HAP-1 (cell line): ENCODE measurements around the gene ZDHHC11B.
"Not testable (repeated sequence)": the region's sequence is repeated elsewhere in the genome, so short reads cannot be mapped to it uniquely, and the experiment has no call there.

Experiments used
- DNase-seq, 2 experiments: peaks; one replicate each; pipeline ENCODE4 v3.0.0-alpha.2; 2016 to 2020; ENCODE audit warnings: low spot score in 2 of 2
- H3K27me3 ChIP-seq: fragments of 250-450 bp; sonication (Bioruptor Pico); 2 replicates; pipeline ENCODE4 v1.5.1; 2020; ENCODE audit warnings: low read depth, mild to moderate bottlenecking, moderate library complexity
- H3K36me3 ChIP-seq: fragments of 250-450 bp; sonication (Bioruptor Pico); replicated peaks from 2 replicates; pipeline ENCODE4 v1.5.1; 2020; ENCODE audit warnings: mild to moderate bottlenecking
- H3K4me1 ChIP-seq: fragments of 250-450 bp; sonication (Bioruptor Pico); 2 replicates; pipeline ENCODE4 v1.5.1; 2020; ENCODE audit warnings: mild to moderate bottlenecking
- H3K4me3 ChIP-seq: fragments of 250-450 bp; sonication (Bioruptor Pico); 2 replicates; pipeline ENCODE4 v1.5.1; 2020; ENCODE audit warnings: mild to moderate bottlenecking, moderate library complexity
- H3K9me3 ChIP-seq: fragments of 250-450 bp; sonication (Bioruptor Pico); 2 replicates; pipeline ENCODE4 v1.5.1; 2020; ENCODE audit warnings: mild to moderate bottlenecking, moderate library complexity
- in situ Hi-C: fragments of 300-500 bp; cut with MboI; formaldehyde crosslinking; loops from 3 replicates; pipeline ENCODE4 v1.14.3; 2020; ENCODE audit warnings: low sequenced_read_pairs, inconsistent platforms, mixed read lengths

The ZDHHC11B gene

DNA sequence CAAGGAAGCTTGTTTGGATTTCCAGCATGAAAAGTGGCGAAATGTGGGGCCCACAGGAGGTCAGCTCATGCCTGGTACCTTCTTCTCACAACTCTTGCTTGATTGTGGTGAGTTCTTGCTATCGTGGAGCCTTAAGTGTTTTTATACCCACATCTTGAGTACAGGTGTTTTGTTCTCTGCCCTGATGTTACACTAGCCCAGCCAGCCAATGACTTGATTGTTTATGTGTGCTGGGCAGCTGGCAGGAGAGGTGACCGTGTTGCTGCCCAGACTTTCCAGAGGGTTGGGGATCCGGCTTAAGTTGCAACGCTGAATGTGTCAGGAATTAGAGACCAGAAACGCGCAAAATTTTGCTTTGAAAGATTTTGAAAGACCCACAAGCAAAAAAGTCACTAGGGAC is 67.4 kb downstream of the ZDHHC11B start:
- no peak overlapping the region for H3K4me3 ChIP-seq
- no peaks in the 10 kb centered on the region for H3K27me3 ChIP-seq
- no peaks in the 10 kb centered on the region for H3K4me1 ChIP-seq
- no peak for DNase-seq
- in situ Hi-C loops: no loop called here
- no peaks in the 10 kb centered on the region for H3K36me3 ChIP-seq
- peaks cover 6% of the 10 kb centered on the region; the same call in 1 of the 2 replicates for H3K9me3 ChIP-seq

DNA sequence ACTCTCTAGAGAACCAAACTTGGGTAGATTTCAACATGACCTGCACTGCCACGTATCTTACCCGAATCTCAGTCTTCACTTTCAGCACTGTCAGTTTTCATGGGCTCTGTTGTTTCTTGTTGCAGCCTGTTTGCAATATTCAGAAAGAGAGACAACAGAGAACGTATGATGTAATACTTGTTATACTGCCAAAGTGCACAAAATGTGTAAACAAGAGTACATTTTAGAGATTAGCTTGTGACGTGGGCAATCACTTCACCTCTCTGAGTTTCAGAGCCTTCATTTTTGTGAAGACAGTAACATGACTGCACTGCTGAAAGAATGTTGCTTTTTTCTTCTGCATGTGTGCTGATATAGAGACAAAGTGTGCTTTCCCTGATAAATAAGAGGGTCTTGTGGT is 67.8 kb downstream of the ZDHHC11B start:
- H3K27me3 ChIP-seq, H3K9me3 ChIP-seq, H3K4me3 ChIP-seq, H3K36me3 ChIP-seq, H3K4me1 ChIP-seq, DNase-seq, in situ Hi-C loops: not testable (repeated sequence)

DNA sequence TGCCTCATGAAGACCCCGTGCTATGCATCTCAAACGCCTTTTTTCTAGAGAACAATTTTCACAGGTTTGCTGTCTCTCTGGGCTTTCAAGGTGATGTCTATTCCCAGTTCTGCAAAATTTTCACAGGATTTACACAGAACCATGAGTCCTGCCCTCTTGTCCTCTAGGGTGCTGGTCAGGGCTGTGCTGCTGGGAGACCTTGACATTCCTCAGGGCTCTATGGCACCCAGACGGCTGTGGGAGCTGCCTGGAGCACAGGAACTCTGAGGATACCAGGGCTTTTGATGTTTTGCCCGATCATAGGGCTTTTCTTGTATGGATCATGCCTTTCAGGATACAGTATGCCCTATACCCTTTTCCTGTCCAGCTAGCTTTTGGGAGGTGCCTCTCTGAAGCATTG is 68.9 kb downstream of the ZDHHC11B start:
- DNase-seq, H3K36me3 ChIP-seq, in situ Hi-C loops, H3K9me3 ChIP-seq, H3K4me3 ChIP-seq, H3K4me1 ChIP-seq, H3K27me3 ChIP-seq: not testable (repeated sequence)

DNA sequence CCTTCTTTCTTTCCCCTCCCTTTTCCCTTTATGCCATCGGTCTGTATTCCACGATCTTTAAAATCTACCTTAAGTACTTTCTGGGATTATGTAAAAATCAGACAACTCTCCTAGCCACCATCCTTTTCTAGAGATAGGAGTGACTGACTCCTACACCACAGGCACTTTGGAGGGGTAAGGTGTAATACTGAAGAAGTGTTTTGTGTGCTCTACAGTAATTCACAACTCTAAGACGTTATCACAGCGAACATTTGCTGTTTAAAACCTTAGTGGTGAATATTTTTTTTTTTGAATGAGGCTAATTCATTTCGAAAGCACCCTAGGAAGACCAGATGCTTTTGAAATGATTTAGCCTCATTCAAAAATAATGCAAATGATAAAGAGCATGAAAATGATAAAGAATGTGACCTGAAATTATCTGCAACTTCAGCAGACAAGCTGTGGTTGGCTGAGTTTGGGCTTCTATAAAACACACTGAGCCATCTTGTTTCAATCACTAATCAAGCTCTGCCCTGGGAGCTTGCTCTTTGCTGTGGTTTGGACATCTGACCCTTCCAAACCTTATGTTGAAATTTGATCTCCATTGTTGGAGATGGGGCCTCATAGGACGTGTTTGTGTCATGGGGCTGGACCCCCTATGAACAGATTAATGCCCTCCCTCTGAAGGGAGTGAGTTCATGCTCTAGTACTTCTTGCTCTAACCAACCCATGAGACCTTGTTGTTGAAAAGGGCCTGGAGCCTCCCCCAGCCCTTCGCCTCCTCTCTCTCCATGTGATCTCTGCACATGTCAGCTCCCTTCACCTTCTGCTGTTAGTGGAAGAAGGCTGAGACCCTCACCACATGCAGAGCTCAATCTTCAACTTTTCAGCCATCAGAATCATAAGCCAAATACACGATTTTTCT is 70.1 kb downstream of the ZDHHC11B start:
- H3K9me3 ChIP-seq, H3K36me3 ChIP-seq, H3K4me3 ChIP-seq, H3K4me1 ChIP-seq, H3K27me3 ChIP-seq, DNase-seq: not testable (repeated sequence)
- in situ Hi-C loops: loop anchor here (5.0 kb wide), 1 partner anchor 83 kb away; no protein-coding TSS in a partner anchor

DNA sequence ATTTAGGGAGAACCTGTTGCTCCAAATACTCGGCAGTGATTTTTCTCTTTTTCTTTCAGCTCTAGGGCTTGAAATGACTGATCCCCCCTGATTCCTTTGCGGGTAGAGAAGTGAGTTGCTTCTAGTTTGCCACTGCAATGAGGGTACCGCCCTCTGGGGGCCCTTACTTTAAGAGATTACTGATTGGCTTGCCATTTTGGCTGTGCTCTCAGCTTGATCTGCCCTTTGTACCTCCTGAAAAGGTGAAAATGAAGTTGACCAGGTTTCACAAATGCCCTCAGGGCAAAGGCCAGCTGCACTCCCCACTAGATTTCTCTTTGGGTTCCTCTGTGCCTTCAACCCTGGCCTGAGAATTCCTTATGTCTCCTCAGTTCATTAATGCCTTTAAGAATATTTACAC is 70.8 kb downstream of the ZDHHC11B start:
- in situ Hi-C loops: loop anchor here (5.0 kb wide), 1 partner anchor 84 kb away; no protein-coding TSS in a partner anchor
- not testable (repeated sequence) for DNase-seq, H3K36me3 ChIP-seq, H3K9me3 ChIP-seq, H3K4me3 ChIP-seq, H3K27me3 ChIP-seq, H3K4me1 ChIP-seq

DNA sequence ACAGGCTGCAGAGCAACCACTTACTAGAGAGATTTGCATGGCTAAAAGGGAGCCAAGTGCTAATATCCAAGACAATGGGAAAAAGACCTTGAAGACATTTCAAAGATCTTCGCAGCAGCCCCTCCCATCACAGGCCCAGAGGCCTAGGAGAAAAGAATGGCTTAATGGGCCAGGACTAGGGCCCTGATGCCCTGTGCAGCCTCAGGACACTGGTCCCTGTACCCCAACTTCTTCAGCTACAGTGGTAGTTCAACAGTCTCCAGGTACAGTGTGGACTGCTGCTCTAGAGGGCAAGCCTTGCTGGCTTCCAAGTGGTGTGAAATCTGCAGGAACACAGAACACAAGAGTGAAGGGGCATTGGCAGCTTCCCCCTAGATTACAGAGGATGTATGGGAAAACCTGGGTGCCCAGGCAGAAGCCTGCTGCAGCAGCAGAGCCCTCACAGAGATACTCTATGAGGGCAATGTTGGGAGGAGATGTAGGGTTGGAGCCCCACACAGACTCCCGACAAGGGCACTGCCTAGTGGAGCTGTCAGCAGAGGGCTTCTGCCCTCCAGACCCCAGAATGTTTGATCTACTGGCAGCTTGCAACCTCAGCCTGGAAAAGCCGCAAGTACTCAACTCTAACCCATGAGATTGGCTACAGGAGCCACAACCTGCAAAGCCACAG is 75.5 kb downstream of the ZDHHC11B start:
- not testable (repeated sequence) for DNase-seq

DNA sequence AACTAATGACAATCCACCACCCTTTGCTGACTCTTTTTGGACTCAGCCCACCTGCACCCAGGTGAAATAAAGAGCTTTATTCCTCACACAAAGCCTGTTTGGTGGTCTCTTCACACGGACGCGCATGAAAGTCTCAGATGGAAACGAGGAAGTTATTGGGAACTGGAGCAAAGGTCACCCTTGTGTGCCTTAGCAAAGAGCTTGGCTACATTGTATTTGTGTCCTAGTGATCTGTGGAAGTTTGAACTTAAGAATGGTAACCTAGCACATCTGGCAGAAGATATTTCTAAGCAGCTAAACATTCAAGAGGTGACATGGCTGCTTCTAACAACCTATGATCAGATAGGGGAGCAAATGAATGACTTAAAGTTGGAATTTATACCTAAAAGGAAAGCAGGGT is 76.2 kb downstream of the ZDHHC11B start:
- in situ Hi-C loops, H3K4me3 ChIP-seq, H3K4me1 ChIP-seq, H3K36me3 ChIP-seq, H3K27me3 ChIP-seq, DNase-seq, H3K9me3 ChIP-seq: not testable (repeated sequence)

More for the DNA sequence above, 75.5 kb downstream of the ZDHHC11B start:
- H3K4me1 ChIP-seq, in situ Hi-C loops, H3K9me3 ChIP-seq, H3K36me3 ChIP-seq, H3K27me3 ChIP-seq, H3K4me3 ChIP-seq: not testable (repeated sequence)

DNA sequence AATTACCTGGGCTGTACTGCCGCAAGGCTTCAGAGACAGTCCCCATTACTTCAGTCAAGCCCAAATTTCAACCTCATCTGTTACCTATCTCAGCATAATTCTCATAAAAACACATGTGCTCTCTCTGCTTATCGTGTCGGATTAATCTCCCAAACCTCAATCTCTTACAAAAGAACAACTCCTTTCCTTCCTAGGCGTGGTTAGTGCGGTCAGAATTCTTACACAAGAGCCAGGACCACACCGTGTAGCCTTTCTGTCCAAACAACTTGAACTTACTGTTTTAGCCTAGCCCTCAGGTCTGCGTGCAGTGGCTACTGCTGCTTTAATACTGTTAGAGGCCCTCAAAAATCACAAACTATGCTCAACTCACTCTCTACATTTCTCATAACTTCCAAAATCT is 78.4 kb downstream of the ZDHHC11B start:
- in situ Hi-C loops, DNase-seq, H3K27me3 ChIP-seq: not testable (repeated sequence)

DNA sequence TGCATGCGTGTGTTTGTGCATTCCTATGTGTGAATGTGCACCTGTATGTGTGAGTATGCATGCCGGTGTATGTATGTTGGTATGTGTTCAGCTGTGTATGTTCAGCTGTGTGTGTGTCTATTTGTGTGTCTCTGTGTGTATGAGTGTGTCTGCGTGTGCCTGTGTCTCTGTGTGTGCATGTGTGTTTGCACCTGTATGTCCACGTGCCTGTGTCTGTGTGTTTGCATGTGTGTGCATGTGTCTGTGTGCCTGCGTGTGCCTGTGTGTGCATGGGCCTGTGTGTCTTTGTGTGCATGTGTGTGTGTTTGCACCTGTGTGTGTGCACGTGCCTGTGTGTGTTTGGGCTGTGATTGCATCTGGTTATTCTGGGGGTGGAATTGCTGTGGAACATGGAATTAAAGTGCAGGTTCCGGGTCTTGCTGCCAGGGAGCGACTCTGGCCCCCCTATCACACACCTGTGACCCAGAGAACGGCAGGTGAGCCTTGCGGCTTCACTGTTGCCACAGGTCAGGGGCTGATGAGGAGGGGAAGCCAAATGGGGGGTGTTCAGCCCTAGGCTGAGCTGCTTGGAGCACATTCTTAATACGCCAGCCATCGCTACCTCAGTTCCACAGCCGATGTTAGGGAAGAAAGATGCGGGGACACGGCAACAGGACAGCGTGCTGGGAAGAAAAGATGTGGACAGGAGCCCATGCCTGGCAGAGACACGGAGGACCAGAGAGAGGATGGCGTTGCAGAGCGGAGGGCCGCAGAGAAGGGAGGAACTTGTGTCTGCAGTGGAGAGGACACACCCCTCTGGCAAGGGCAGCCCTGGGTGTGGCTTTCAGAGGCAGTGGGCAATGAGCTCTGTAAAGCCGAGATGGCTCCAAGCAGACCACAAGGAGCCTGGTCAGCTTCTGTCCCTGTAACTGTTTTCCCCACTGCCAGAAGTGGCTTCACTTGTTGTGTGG is 87.5 kb downstream of the ZDHHC11B start:
- H3K36me3 ChIP-seq, DNase-seq, H3K27me3 ChIP-seq, in situ Hi-C loops, H3K4me3 ChIP-seq, H3K9me3 ChIP-seq, H3K4me1 ChIP-seq: not testable (repeated sequence)

More for the DNA sequence above, 78.4 kb downstream of the ZDHHC11B start:
- H3K4me1 ChIP-seq, H3K9me3 ChIP-seq, H3K4me3 ChIP-seq, H3K36me3 ChIP-seq: not testable (repeated sequence)

DNA sequence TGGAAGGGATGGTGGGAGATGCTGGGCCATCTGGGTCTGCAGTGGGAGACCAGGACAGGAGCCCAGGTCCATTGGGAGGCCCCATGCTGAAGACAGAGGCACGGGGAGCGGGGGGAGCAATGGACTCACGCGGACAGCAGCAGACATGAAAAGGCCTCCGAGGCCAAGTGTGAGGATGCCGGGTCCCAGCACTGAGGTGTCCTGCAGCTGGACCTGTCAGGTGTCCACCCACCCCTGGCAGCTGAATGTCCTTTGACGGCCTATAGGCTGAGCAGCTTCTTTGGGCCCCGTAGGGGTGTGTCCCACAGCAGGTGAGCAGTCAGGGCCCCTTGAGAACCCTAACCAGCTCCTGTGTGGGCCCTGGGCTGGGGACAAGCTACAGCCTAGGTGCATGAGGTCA is 88.3 kb downstream of the ZDHHC11B start:
- H3K4me3 ChIP-seq, DNase-seq, H3K4me1 ChIP-seq, H3K9me3 ChIP-seq, H3K27me3 ChIP-seq, H3K36me3 ChIP-seq, in situ Hi-C loops: not testable (repeated sequence)

DNA sequence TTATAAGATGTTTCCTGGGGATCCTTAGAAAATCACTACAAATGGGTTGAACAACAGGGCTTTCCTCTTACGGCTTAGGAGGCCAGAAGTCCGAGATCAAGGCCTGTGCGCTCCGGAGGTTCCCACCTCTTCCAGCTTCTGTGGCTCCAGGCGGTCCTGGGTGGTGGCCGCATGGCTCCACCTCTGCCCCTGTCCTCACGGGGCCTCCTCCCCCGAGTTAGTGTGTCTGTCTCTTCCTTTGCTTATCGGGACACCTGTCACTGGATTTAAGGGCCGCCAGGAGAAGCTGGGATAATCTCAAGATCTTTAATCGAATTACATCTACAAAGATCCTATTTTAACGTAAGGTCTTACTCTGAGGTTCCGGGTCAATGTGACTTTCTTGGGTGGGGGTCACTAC is 89.1 kb downstream of the ZDHHC11B start:
- H3K4me1 ChIP-seq, DNase-seq, in situ Hi-C loops, H3K9me3 ChIP-seq, H3K4me3 ChIP-seq, H3K27me3 ChIP-seq, H3K36me3 ChIP-seq: not testable (repeated sequence)

DNA sequence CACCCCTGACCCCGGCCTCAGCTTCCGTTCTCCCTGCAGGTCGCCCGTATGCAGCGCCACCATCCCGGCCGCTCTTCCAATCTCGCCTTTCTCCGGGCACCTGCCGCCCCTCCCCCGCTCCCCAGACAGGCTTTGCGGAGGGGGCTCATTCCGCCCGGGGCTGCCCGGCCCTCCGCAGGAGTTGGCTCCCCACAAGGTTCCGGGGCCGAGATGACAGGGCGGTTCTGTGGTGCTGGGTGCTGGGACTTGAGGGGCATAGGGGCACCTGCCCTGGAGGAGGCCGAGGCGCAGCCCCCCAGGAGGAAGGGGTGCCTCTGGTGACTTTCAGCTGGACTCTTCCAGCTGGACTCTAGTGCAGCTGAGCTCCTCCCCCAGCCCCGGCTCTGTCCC is 90.5 kb downstream of the ZDHHC11B start:
- in situ Hi-C loops, H3K4me1 ChIP-seq: not testable (repeated sequence)

DNA sequence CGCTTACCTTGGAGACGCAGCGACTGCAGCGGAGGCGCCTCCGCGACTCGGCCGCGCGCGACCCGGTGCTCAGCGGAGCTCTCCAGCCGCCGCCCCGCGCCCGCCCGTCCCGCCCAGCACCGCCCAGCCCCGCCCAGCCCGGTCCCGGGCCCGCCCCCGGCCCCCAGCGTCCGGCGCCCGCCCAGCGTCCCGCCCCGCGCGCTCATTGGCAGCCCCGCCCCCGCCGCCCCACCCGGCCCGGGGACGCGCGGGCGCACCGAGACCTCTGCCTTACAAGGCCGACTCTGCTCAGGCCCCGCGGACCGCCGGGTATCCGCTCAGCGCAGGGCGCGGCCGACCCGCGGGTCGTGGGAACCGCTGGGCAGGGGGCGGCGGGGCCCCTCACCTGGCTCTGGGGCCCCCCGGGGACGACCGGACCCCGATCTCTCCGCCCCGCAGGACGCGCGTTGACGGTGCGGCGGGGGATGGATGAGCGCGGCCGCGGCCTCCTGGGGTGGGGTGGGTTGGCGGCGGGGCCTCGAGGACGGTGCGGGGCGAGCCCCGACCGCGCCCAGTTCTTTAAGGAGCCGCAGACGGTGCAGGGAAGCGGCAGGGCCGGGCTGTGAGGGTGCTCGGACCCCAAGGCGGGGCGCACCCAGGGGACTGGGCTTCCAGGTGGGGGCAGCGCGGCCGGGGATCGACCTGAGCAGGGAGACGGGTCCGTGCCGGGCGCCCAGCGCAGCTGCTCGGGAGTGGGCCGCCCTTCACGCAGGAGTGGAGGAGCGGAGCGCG is 91.1 kb downstream of the ZDHHC11B start, which contains the start of gene TPPP:
Gene TPPP, minus strand, starts transcription at position 82 of the 771 bp plus-strand sequence. CDS start 15,292 bp downstream, outside the sequence.
- peak; percentile 82 to 96 for DNase-seq
- H3K4me3 ChIP-seq: peak within 1 kb of the TSS; percentile 47
- H3K36me3 ChIP-seq, H3K9me3 ChIP-seq, H3K4me1 ChIP-seq, H3K27me3 ChIP-seq, in situ Hi-C loops: not testable (repeated sequence)

More for the DNA sequence above, 90.5 kb downstream of the ZDHHC11B start:
- DNase-seq, H3K9me3 ChIP-seq, H3K36me3 ChIP-seq, H3K27me3 ChIP-seq, H3K4me3 ChIP-seq: not testable (repeated sequence)
